Endodermal cell (in vitro differentiated cells): Measurements from ENCODE around the gene GIGYF1. TPM values are rescaled to one million over a fixed set of nuclear protein-coding genes. Genes with fewer than 3 reads are reported as not detected.

Source experiments
- DNase-seq: peaks from one replicate; pipeline ENCODE4 v3.0.0-alpha.2; 2017
- H3K27ac ChIP-seq: 2 replicates; pipeline ENCODE4 v1.5.1; 2013; ENCODE audit warnings: mild to moderate bottlenecking, low read depth, low read length, moderate library complexity
- H3K27me3 ChIP-seq: 2 replicates; pipeline ENCODE4 v1.6.1; 2013; ENCODE audit warnings: mild to moderate bottlenecking, low read length, moderate library complexity; ENCODE audit not compliant: insufficient read depth, control insufficient read depth, poor library complexity, severe bottlenecking
- H3K36me3 ChIP-seq: 2 replicates; pipeline ENCODE4 v1.7.0; 2013; ENCODE audit warnings: mild to moderate bottlenecking, low read length, moderate library complexity; ENCODE audit not compliant: control insufficient read depth, insufficient read depth
- H3K4me1 ChIP-seq: one replicate; pipeline ENCODE4 v1.7.0; 2013; ENCODE audit warnings: low read length; ENCODE audit not compliant: control insufficient read depth, insufficient read depth
- H3K4me3 ChIP-seq: 2 replicates; pipeline ENCODE4 v1.5.1; 2013; ENCODE audit warnings: mild to moderate bottlenecking, low read length, moderate library complexity
- H3K9ac ChIP-seq: 2 replicates; pipeline ENCODE4 v1.6.1; 2013; ENCODE audit warnings: mild to moderate bottlenecking, low read length, moderate library complexity; ENCODE audit not compliant: poor library complexity, severe bottlenecking; ENCODE audit errors: extremely low read depth
- H3K9me3 ChIP-seq: 2 replicates; pipeline ENCODE4 v1.6.1; 2013; ENCODE audit warnings: mild to moderate bottlenecking, low read length, moderate library complexity; ENCODE audit not compliant: control insufficient read depth
- H3K27ac Mint-ChIP-seq: 2 replicates; pipeline ENCODE4 v1.8.0; 2020; ENCODE audit warnings: mixed read lengths
- H3K27me3 Mint-ChIP-seq: 2 replicates; pipeline ENCODE4 v1.8.0; 2021; ENCODE audit warnings: mild to moderate bottlenecking, mixed read lengths; ENCODE audit not compliant: insufficient read depth
- H3K36me3 Mint-ChIP-seq: 2 replicates; pipeline ENCODE4 v1.8.0; 2020; ENCODE audit warnings: low read depth, mixed read lengths
- H3K4me1 Mint-ChIP-seq: 2 replicates; pipeline ENCODE4 v1.8.0; 2020; ENCODE audit warnings: mixed read lengths
- H3K4me3 Mint-ChIP-seq: 2 replicates; pipeline ENCODE4 v1.8.0; 2020; ENCODE audit warnings: mild to moderate bottlenecking, moderate library complexity, mixed read lengths
- H3K9me3 Mint-ChIP-seq: 2 replicates; pipeline ENCODE4 v1.8.0; 2020; ENCODE audit warnings: mild to moderate bottlenecking, mixed read lengths
- WGBS, 2 experiments: methylation state at CpG; one replicate each; pipeline versions ENCODE4 v1.1.5 to v1.1.7; 2013; ENCODE audit warnings: missing lambda C conversion rate in 2 of 2, mixed read lengths in 1 of 2; ENCODE audit not compliant: insufficient coverage in 1 of 2, insufficient read length in 1 of 2; 5-methylcytosine and 5-hydroxymethylcytosine counted together
- total RNA-seq, 2 donors: library from RNA; stranded (reverse); fragmentation: NEBNext Ultra II Directional in 1 of 2; extraction: Animal tissue kit (Norgen Biotek cat#: 25700) in 1 of 2; gene quantifications; 2 replicates in 1 of 2; 3 replicates in 1 of 2; pipeline ENCODE4 v1.2.1, GENCODE V29; 2021
- TF ChIP-seq, protein P1 (sequence below): fragments of 200-600 bp; sonication (generic); conservative IDR thresholded peaks from 2 replicates; pipeline ENCODE4 v1.5.0; 2021; ENCODE audit warnings: antibody characterized with exemption, mild to moderate bottlenecking

Gene GIGYF1
- total RNA-seq, 2 donors from 2014 or later: 90.0 to 101 TPM

- Mint-ChIP-seq H3K4me3 (no peak overlapping the region), H3K27ac (no peak overlapping the region), H3K36me3 (no peaks in the 10 kb centered on the region), H3K9me3 (no peaks in the 10 kb centered on the region), H3K4me1 (no peaks in the 10 kb centered on the region), H3K27me3 (peaks cover 11% of the 10 kb centered on the region)
- Histone ChIP-seq H3K9me3 (no peaks in the 10 kb centered on the region), H3K9ac (no peak overlapping the region), H3K27me3 (no peaks in the 10 kb centered on the region), H3K36me3 (no peaks in the 10 kb centered on the region), H3K4me1 (no peaks in the 10 kb centered on the region), H3K27ac (no peak overlapping the region), H3K4me3 (no peak overlapping the region)
- DNase-seq: no peak
- TF ChIP-seq, protein P1, sequence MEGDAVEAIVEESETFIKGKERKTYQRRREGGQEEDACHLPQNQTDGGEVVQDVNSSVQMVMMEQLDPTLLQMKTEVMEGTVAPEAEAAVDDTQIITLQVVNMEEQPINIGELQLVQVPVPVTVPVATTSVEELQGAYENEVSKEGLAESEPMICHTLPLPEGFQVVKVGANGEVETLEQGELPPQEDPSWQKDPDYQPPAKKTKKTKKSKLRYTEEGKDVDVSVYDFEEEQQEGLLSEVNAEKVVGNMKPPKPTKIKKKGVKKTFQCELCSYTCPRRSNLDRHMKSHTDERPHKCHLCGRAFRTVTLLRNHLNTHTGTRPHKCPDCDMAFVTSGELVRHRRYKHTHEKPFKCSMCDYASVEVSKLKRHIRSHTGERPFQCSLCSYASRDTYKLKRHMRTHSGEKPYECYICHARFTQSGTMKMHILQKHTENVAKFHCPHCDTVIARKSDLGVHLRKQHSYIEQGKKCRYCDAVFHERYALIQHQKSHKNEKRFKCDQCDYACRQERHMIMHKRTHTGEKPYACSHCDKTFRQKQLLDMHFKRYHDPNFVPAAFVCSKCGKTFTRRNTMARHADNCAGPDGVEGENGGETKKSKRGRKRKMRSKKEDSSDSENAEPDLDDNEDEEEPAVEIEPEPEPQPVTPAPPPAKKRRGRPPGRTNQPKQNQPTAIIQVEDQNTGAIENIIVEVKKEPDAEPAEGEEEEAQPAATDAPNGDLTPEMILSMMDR: no peak
- WGBS, 2 experiments: 89 to 100% methylated on average over 5 to 24 of the region's 24 CpGs
Measured at GRCh38 chr7:100640517-100641440, 53.3 kb downstream of the GIGYF1 start.

DNA sequence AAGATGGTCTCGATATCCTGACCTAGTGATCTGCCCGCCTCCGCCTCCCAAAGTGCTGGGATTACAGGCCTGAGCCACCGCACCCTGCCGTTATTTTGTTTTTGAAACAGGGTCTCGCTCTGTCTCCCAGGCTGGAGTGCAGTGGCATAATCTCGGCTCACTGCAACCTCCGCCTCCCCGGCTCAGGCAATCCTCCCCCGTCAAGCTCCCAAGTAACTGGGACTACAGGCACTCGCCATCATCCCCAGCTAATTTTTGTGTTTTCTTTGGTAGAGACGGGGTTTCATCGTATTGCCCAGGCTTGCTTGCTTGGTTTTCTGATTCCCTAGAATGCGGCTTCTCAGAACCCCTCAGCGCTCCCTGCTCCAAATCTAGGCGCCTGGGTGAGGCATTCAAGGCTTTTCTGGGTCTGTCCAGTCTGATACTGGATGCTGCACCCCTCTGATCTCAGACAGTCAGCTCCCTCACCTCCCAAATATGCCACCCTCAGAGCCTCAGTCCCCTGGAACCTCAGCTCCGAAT is 54.0 kb downstream of the GIGYF1 start:
- Histone ChIP-seq H3K4me1 (no peaks in the 10 kb centered on the region), H3K27me3 (no peaks in the 10 kb centered on the region), H3K9ac (no peak overlapping the region), H3K27ac (no peak overlapping the region), H3K4me3 (no peak overlapping the region), H3K36me3 (no peaks in the 10 kb centered on the region), H3K9me3 (no peaks in the 10 kb centered on the region)
- no peak overlapping the region for H3K27ac Mint-ChIP-seq
- 86% methylated on average over 15 to 17 of the region's 17 CpGs for WGBS, 2 experiments
- peaks cover 9% of the 10 kb centered on the region for H3K27me3 Mint-ChIP-seq
- no peaks in the 10 kb centered on the region for H3K9me3 Mint-ChIP-seq
- DNase-seq: no peak
- no peaks in the 10 kb centered on the region for H3K4me1 Mint-ChIP-seq
- TF ChIP-seq, protein P1: no peak
- H3K4me3 Mint-ChIP-seq: no peak overlapping the region
- no peaks in the 10 kb centered on the region for H3K36me3 Mint-ChIP-seq

DNA sequence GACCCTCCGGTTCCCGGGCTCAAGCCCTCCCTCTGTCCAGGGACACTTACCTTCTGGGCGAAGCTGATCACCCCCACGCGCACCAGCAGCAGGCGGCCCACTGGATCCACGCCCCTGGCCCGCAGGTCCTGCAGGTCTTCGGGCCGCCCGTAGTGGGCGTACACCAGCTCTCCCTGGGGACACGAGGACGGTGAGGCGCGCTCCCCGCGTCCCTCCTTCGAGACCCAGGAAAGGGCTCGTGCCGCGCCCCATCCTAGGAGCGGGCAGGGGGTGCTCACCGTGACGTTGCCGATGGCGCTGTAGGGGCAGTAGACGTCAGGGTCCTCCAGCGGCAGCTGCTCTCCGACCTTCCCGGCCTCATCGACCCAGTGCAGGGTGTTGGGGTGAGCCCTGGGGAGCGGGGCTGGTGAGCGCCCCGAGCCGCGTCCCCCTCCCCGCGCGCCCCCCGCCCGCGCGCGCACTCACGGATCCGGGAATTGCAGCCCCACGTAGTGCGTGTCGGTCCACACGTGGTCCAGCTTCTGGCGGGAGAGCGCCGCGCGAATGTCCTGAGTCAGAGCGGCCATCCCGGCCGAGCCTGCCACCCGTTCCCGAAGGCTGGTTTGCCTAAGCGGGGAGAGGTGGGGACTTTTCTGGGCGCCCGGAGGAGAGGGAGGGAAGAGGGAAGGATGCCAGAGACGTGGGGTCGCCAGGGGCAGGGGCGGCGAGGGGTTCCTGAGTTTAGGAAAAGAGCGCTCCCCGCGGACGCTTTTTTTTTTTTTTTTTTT is 60.9 kb downstream of the GIGYF1 start:
- TF ChIP-seq, protein P1: peak; percentile 71
- Histone ChIP-seq H3K4me1 (no peaks in the 10 kb centered on the region), H3K9me3 (no peaks in the 10 kb centered on the region), H3K27me3 (peaks cover 33% of the 10 kb centered on the region), H3K36me3 (no peaks in the 10 kb centered on the region), H3K27ac (no peak overlapping the region), H3K9ac (no peak overlapping the region), H3K4me3 (peak overlapping the region; percentile 73)
- H3K4me1 Mint-ChIP-seq: peaks cover 3% of the 10 kb centered on the region
- H3K27ac Mint-ChIP-seq: no peak overlapping the region
- H3K9me3 Mint-ChIP-seq: no peaks in the 10 kb centered on the region
- H3K27me3 Mint-ChIP-seq: peaks cover 46% of the 10 kb centered on the region
- WGBS, 2 experiments: 0 to 4% methylated on average over 14 to 72 of the region's 72 CpGs
- DNase-seq: peak; percentile 81
- H3K4me3 Mint-ChIP-seq: peak overlapping the region; percentile 53
- no peaks in the 10 kb centered on the region for H3K36me3 Mint-ChIP-seq
